GM23338 (cell line): ENCODE measurements around the gene OR4K1. TPM values are rescaled to one million over a fixed set of nuclear protein-coding genes. Genes with fewer than 3 reads are reported as not detected.

Source experiments
- ATAC-seq: fragments of 200-7000 bp; cut with Tn5 transposase; 3 replicates; pipeline ENCODE4 v1.9.1; 2020
- DNase-seq: peaks from one replicate; pipeline ENCODE4 v3.0.0-alpha.2; 2015; ENCODE audit warnings: low spot score
- H2AFZ ChIP-seq: fragments of 200-600 bp; sonication (generic); 2 replicates; pipeline ENCODE4 v1.8.0; 2016; ENCODE audit warnings: antibody characterized with exemption, mild to moderate bottlenecking, moderate library complexity
- H3F3A ChIP-seq: fragments of 200-600 bp; sonication (generic); replicated peaks from 2 replicates; pipeline ENCODE4 v1.8.0; 2017; ENCODE audit warnings: antibody characterized with exemption, mixed run types, low read depth
- H3K27ac ChIP-seq: fragments of 200-600 bp; sonication (generic); 2 replicates; pipeline ENCODE4 v1.6.1; 2016; ENCODE audit warnings: low read depth
- H3K27me3 ChIP-seq: fragments of 200-600 bp; sonication (generic); 2 replicates; pipeline ENCODE4 v1.8.0; 2016; ENCODE audit warnings: mild to moderate bottlenecking, mixed run types, moderate library complexity; ENCODE audit not compliant: insufficient read depth
- H3K36me3 ChIP-seq: fragments of 200-600 bp; sonication (generic); 2 replicates; pipeline ENCODE4 v1.8.0; 2016; ENCODE audit warnings: mild to moderate bottlenecking; ENCODE audit not compliant: insufficient read depth
- H3K4me1 ChIP-seq: fragments of 200-600 bp; sonication (generic); 2 replicates; pipeline ENCODE4 v1.8.0; 2016; ENCODE audit warnings: mild to moderate bottlenecking, moderate library complexity; ENCODE audit not compliant: insufficient read depth
- H3K4me2 ChIP-seq: fragments of 200-600 bp; sonication (generic); 2 replicates; pipeline ENCODE4 v1.7.1; 2017; ENCODE audit warnings: mixed run types
- H3K4me3 ChIP-seq: fragments of 200-600 bp; sonication (generic); 2 replicates; pipeline ENCODE4 v1.6.1; 2016; ENCODE audit warnings: mixed run types
- H3K79me2 ChIP-seq: fragments of 200-600 bp; sonication (generic); replicated peaks from 2 replicates; pipeline ENCODE4 v1.8.0; 2017; ENCODE audit warnings: mild to moderate bottlenecking; ENCODE audit not compliant: insufficient read depth
- H3K9me2 ChIP-seq: fragments of 200-600 bp; sonication (generic); 2 replicates; pipeline ENCODE4 v1.8.0; 2017; ENCODE audit not compliant: insufficient read depth
- H4K20me1 ChIP-seq: fragments of 200-600 bp; sonication (generic); replicated peaks from 2 replicates; pipeline ENCODE4 v1.8.0; 2017; ENCODE audit warnings: mild to moderate bottlenecking; ENCODE audit not compliant: insufficient read depth
- H3K27ac Mint-ChIP-seq: 2 replicates; pipeline ENCODE4 v1.8.0; 2020; ENCODE audit warnings: inconsistent platforms, mild to moderate bottlenecking, moderate library complexity, mixed read lengths
- H3K27me3 Mint-ChIP-seq: 3 replicates; pipeline ENCODE4 v1.8.0; 2022; ENCODE audit warnings: low read depth, mild to moderate bottlenecking, moderate library complexity, mixed read lengths, inconsistent platforms; ENCODE audit not compliant: insufficient read depth, poor library complexity
- H3K36me3 Mint-ChIP-seq: 3 replicates; pipeline ENCODE4 v1.8.0; 2021; ENCODE audit warnings: low read depth, mild to moderate bottlenecking, inconsistent platforms, moderate library complexity, mixed read lengths
- H3K4me1 Mint-ChIP-seq: 3 replicates; pipeline ENCODE4 v1.8.0; 2020; ENCODE audit warnings: mild to moderate bottlenecking, inconsistent platforms, mixed read lengths
- H3K4me3 Mint-ChIP-seq: 3 replicates; pipeline ENCODE4 v1.8.0; 2021; ENCODE audit warnings: moderate library complexity, mild to moderate bottlenecking, inconsistent platforms, mixed read lengths
- H3K9me3 Mint-ChIP-seq: 3 replicates; pipeline ENCODE4 v1.8.0; 2020; ENCODE audit warnings: moderate library complexity, mild to moderate bottlenecking, inconsistent platforms, mixed read lengths
- CREB1 ChIP-seq: fragments of 250-450 bp; sonication (Bioruptor Pico); IDR thresholded peaks from 2 replicates; pipeline ENCODE4 v1.5.0; 2020; ENCODE audit warnings: low read depth, mild to moderate bottlenecking, moderate library complexity
- ETS1 ChIP-seq: IDR thresholded peaks from 2 replicates; pipeline ENCODE4 v1.6.1; 2016; ENCODE audit warnings: antibody characterized with exemption
- JUNB ChIP-seq: IDR thresholded peaks from one replicate; pipeline ENCODE4 v1.6.1; 2016; ENCODE audit warnings: antibody characterized with exemption; ENCODE audit not compliant: unreplicated experiment
- POLR2AphosphoS5 ChIP-seq: IDR thresholded peaks from 2 replicates; pipeline ENCODE4 v1.6.1; 2016; ENCODE audit warnings: antibody characterized with exemption, low read depth
- STAT1 ChIP-seq: IDR thresholded peaks from one replicate; pipeline ENCODE4 v1.6.1; 2016; ENCODE audit warnings: antibody characterized with exemption; ENCODE audit not compliant: unreplicated experiment
- ZNF462 ChIP-seq: fragments of 250-450 bp; sonication (Bioruptor Pico); IDR thresholded peaks from 2 replicates; pipeline ENCODE4 v1.5.0; 2020; ENCODE audit warnings: mild to moderate bottlenecking, moderate library complexity
- polyA plus RNA-seq: library from polyadenylated mRNA; unstranded; fragments of >200 nt; fragmentation: Nextera tagmentation; extraction: Ambion mirVana; gene quantifications from 2 replicates; pipeline ENCODE4 v1.2.1, GENCODE V29; 2016
- total RNA-seq: library from RNA; depleted of rRNA; stranded (reverse); fragments of >200 nt; shearing (Covaris generic); gene quantifications from 2 replicates; pipeline ENCODE4 v1.2.3, GENCODE V29; 2014; rRNA removed

The OR4K1 gene
- total and polyA plus RNA-seq, 2 experiments from 2014 or later, result not detected

GRCh38 chr14:19975291-19975690 lies 44.6 kb downstream of the OR4K1 start, which contains the start of gene OR4K15:
Gene OR4K15, plus strand, starts transcription at chr14:19975591. Its CDS starts 0 bp downstream, at chr14:19975591.
- Histone ChIP-seq H3K79me2 (no peaks in the 10 kb centered on the region), H3K27ac (no peak within 1 kb of the TSS), H3K27me3 (no peaks in the 10 kb centered on the region; the same call in 1 of the 2 replicates), H4K20me1 (no peaks in the 10 kb centered on the region), H3K4me1 (no peaks in the 10 kb centered on the region), H3K36me3 (no peaks in the 10 kb centered on the region), H3K9me2 (no peaks in the 10 kb centered on the region), H3F3A (no peaks in the 10 kb centered on the region), H3K4me3 (no peak within 1 kb of the TSS), H2AFZ (no peak within 1 kb of the TSS), H3K4me2 (no peak within 1 kb of the TSS)
- no peak within 1 kb of the TSS for H3K4me3 Mint-ChIP-seq
- peaks cover 4% of the 10 kb centered on the region for H3K27me3 Mint-ChIP-seq
- H3K9me3 Mint-ChIP-seq, result peaks cover 74% of the 10 kb centered on the region
- peaks cover 20% of the 10 kb centered on the region for H3K36me3 Mint-ChIP-seq
- no peak within 1 kb of the TSS for H3K27ac Mint-ChIP-seq
- ATAC-seq, result no peak
- no peaks in the 10 kb centered on the region for H3K4me1 Mint-ChIP-seq
- no peak for TF ChIP-seq POLR2AphosphoS5
- no peak for TF ChIP-seq ZNF462 (CRISPR knock-in tag)
- TF ChIP-seq ETS1, result no peak
- TF ChIP-seq STAT1, result no peak
- no peak for TF ChIP-seq JUNB
- no peak for TF ChIP-seq CREB1 (CRISPR knock-in tag)
- no peak for DNase-seq

Other genes with a start within 250 kb of the OR4K1 start
- not detected in 2 replicates for gene OR11H2, start 217.0 kb upstream of the OR4K1 start, total RNA-seq
- gene OR11H2, start 217.0 kb upstream of the OR4K1 start, polyA plus RNA-seq, result not detected in 2 replicates
- gene OR4Q3, start 187.3 kb upstream of the OR4K1 start, total RNA-seq, result not detected in 2 replicates
- not detected in 2 replicates for gene OR4Q3, start 187.3 kb upstream of the OR4K1 start, polyA plus RNA-seq
- not detected in 2 replicates for gene OR4M1, start 157.4 kb upstream of the OR4K1 start, total RNA-seq
- gene OR4M1, start 157.4 kb upstream of the OR4K1 start, polyA plus RNA-seq, result not detected in 2 replicates
- not detected in 2 replicates for gene OR4N2, start 127.1 kb upstream of the OR4K1 start, total RNA-seq
- not detected in 2 replicates for gene OR4N2, start 127.1 kb upstream of the OR4K1 start, polyA plus RNA-seq
- not detected in 2 replicates for gene OR4K2, start 55.8 kb upstream of the OR4K1 start, total RNA-seq
- gene OR4K2, start 55.8 kb upstream of the OR4K1 start, polyA plus RNA-seq, result not detected in 2 replicates
- not detected in 2 replicates for gene OR4K5, start 10.3 kb upstream of the OR4K1 start, total RNA-seq
- not detected in 2 replicates for gene OR4K5, start 10.3 kb upstream of the OR4K1 start, polyA plus RNA-seq
- gene OR4K15, start 44.7 kb downstream of the OR4K1 start, total RNA-seq, result not detected in 2 replicates
- gene OR4K15, start 44.7 kb downstream of the OR4K1 start, polyA plus RNA-seq, result not detected in 2 replicates
- not detected in 2 replicates for gene OR4Q2, start 71.2 kb downstream of the OR4K1 start, total RNA-seq
- gene OR4Q2, start 71.2 kb downstream of the OR4K1 start, polyA plus RNA-seq, result not detected in 2 replicates
- not detected in 2 replicates for gene OR4K14, start 88.4 kb downstream of the OR4K1 start, total RNA-seq
- not detected in 2 replicates for gene OR4K14, start 88.4 kb downstream of the OR4K1 start, polyA plus RNA-seq
- gene OR4K13, start 105.1 kb downstream of the OR4K1 start, total RNA-seq, result not detected in 2 replicates
- gene OR4K13, start 105.1 kb downstream of the OR4K1 start, polyA plus RNA-seq, result not detected in 2 replicates
- gene OR4L1, start 129.1 kb downstream of the OR4K1 start, total RNA-seq, result not detected in 2 replicates
- gene OR4L1, start 129.1 kb downstream of the OR4K1 start, polyA plus RNA-seq, result not detected in 2 replicates
- not detected in 2 replicates for gene OR4K17, start 179.8 kb downstream of the OR4K1 start, total RNA-seq
- gene OR4K17, start 179.8 kb downstream of the OR4K1 start, polyA plus RNA-seq, result not detected in 2 replicates
- gene OR4N5, start 207.9 kb downstream of the OR4K1 start, total RNA-seq, result not detected in 2 replicates
- gene OR4N5, start 207.9 kb downstream of the OR4K1 start, polyA plus RNA-seq, result not detected in 2 replicates